ENCODE data around the gene PEAK1. TPM values are rescaled to one million over a fixed set of nuclear protein-coding genes. Genes with fewer than 3 reads are reported as not detected.
"Not testable (repeated sequence)": the region's sequence is repeated elsewhere in the genome, so short reads cannot be mapped to it uniquely, and the experiment has no call there.

Gene PEAK1
- total RNA-seq, 6 experiments from 2014 or later, result 85.6 to 110 (median 95.8) TPM

- Mint-ChIP-seq H3K27ac (no peak overlapping the region), H3K36me3 (ENCODE audit: low read depth) (peaks cover 8% of the 10 kb centered on the region), H3K4me1 (ENCODE audit: low read depth) (peaks cover 44% of the 10 kb centered on the region), H3K9me3 (no peaks in the 10 kb centered on the region), H3K27me3 (ENCODE audit: insufficient read depth) (no peaks in the 10 kb centered on the region; the same call in 1 of the 2 replicates), H3K4me3 (no peak overlapping the region)
- DNase-seq, result no peak
- TF ChIP-seq, protein P1, sequence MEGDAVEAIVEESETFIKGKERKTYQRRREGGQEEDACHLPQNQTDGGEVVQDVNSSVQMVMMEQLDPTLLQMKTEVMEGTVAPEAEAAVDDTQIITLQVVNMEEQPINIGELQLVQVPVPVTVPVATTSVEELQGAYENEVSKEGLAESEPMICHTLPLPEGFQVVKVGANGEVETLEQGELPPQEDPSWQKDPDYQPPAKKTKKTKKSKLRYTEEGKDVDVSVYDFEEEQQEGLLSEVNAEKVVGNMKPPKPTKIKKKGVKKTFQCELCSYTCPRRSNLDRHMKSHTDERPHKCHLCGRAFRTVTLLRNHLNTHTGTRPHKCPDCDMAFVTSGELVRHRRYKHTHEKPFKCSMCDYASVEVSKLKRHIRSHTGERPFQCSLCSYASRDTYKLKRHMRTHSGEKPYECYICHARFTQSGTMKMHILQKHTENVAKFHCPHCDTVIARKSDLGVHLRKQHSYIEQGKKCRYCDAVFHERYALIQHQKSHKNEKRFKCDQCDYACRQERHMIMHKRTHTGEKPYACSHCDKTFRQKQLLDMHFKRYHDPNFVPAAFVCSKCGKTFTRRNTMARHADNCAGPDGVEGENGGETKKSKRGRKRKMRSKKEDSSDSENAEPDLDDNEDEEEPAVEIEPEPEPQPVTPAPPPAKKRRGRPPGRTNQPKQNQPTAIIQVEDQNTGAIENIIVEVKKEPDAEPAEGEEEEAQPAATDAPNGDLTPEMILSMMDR (IDR thresholded peaks at IDR 0.05), result no peak
Observed at GRCh38 chr15:77413699-77414349, 6.1 kb downstream of the PEAK1 start.

- no peaks in the 10 kb centered on the region for H3K9me3 Mint-ChIP-seq
- no peaks in the 10 kb centered on the region; the same call in 1 of the 2 replicates for H3K27me3 Mint-ChIP-seq (ENCODE audit: insufficient read depth)
- no peak for DNase-seq
- no peak overlapping the region for H3K27ac Mint-ChIP-seq
- H3K4me3 Mint-ChIP-seq, result no peak overlapping the region
- H3K4me1 Mint-ChIP-seq (ENCODE audit: low read depth), result peaks cover 44% of the 10 kb centered on the region
- TF ChIP-seq, protein P1 (IDR thresholded peaks at IDR 0.05), result no peak
- H3K36me3 Mint-ChIP-seq (ENCODE audit: low read depth), result peaks cover 5% of the 10 kb centered on the region; the same call in 1 of the 2 replicates
Observed at GRCh38 chr15:77412972-77413698, 6.8 kb downstream of the PEAK1 start.

DNA sequence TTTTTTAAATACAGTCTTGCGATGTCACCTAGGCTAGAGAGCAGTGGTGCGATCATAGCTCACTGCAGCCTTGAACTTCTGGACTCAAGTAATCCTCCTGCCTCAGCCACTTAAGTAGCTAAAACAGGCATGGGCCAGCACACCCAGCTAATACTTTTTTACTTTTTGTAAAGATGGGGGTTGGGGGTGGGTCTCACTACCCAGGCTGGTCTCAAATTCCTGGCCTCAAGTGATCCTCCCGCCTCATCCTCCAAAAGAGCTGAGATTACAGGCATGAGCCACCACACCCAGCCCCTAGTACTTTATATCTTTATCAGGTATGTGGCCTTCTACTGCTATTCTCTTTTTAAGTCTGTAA is 8.3 kb downstream of the PEAK1 start:
- Mint-ChIP-seq H3K4me1 (ENCODE audit: low read depth) (peaks cover 53% of the 10 kb centered on the region), H3K9me3 (peaks cover 4% of the 10 kb centered on the region; the same call in 1 of the 2 replicates), H3K4me3 (no peak overlapping the region), H3K36me3 (ENCODE audit: low read depth) (peaks cover 15% of the 10 kb centered on the region), H3K27me3 (ENCODE audit: insufficient read depth) (no peaks in the 10 kb centered on the region; the same call in 1 of the 2 replicates), H3K27ac (no peak overlapping the region)
- DNase-seq, result no peak
- TF ChIP-seq, protein P1 (IDR thresholded peaks at IDR 0.05), result no peak

DNA sequence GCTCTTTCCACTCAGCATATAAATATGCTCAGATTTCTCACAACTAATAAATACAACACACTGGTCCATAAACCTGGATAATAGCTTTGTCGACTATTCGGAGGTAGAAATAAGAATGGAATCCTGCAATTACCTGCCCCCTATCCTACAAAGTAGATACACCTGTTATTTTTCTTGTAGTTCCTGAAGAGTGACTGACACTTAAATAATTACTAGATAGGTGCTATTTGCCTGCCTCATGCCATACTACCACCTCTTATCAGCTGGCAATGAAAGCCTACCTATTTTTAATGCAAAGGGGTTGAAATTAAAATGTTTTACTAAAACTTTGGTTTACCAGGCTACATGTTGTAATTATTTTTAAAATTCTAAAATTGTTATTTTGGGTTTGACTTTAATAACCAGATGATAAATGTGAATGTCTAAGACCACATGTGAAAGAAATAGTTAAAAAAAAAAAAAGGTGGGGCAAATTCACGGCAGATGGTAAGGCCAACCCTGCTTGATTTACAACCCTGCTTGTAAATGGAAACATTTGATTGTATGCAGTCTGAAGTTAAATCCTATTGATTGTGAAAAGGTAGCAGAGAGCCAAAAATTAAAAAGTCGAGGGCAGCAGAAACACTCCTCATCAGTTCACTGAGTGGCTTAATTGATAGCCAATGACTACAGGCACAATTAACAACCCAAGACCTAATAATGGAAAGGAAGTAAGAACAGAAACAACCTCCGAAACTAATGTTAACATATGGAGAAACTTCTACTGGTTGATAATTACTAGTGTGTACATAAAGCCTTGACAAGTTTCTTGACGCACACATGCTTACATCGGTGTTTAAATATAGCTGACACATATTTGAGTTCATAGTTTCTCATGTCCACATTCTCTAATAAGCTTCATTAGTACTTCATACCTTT is 8.9 kb downstream of the PEAK1 start:
- H3K4me1 Mint-ChIP-seq (ENCODE audit: low read depth), result peaks cover 60% of the 10 kb centered on the region

DNA sequence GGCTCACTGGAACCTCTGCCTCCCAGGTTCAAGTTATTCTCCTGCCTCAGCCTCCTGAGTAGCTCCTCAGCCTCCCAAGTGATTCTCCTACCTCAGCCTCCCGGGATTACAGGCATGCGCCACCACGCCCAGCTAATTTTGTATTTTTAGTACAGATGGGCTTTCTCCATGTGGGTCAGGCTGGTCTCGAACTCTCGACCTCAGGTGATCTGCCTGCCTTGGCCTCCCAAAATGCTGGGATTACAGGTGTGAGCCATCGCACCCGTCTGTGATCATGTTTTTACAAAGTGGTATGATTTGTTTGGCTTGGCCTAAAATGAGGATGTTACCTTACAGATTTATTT is 9.8 kb downstream of the PEAK1 start:
- H3K36me3 Mint-ChIP-seq (ENCODE audit: low read depth), result peaks cover 19% of the 10 kb centered on the region
- not testable (repeated sequence) for H3K4me3 Mint-ChIP-seq; DNase-seq; H3K27ac Mint-ChIP-seq; H3K9me3 Mint-ChIP-seq; H3K27me3 Mint-ChIP-seq (ENCODE audit: insufficient read depth)
- peaks cover 68% of the 10 kb centered on the region for H3K4me1 Mint-ChIP-seq (ENCODE audit: low read depth)

More for the DNA sequence above, 8.9 kb downstream of the PEAK1 start:
- no peak overlapping the region for H3K4me3 Mint-ChIP-seq
- peaks cover 19% of the 10 kb centered on the region for H3K36me3 Mint-ChIP-seq (ENCODE audit: low read depth)
- H3K27ac Mint-ChIP-seq, result no peak overlapping the region
- H3K27me3 Mint-ChIP-seq (ENCODE audit: insufficient read depth), result no peaks in the 10 kb centered on the region; the same call in 1 of the 2 replicates
- no peak for DNase-seq
- TF ChIP-seq, protein P1 (IDR thresholded peaks at IDR 0.05), result no peak
- H3K9me3 Mint-ChIP-seq, result peaks cover 8% of the 10 kb centered on the region; the same call in 1 of the 2 replicates
